ENCODE results near the gene SATL1. TPM values are rescaled to one million over a fixed set of nuclear protein-coding genes. Genes with fewer than 3 reads are reported as not detected.

SATL1 gene
- total RNA-seq, 2 donors from 2014 or later = not detected

DNA sequence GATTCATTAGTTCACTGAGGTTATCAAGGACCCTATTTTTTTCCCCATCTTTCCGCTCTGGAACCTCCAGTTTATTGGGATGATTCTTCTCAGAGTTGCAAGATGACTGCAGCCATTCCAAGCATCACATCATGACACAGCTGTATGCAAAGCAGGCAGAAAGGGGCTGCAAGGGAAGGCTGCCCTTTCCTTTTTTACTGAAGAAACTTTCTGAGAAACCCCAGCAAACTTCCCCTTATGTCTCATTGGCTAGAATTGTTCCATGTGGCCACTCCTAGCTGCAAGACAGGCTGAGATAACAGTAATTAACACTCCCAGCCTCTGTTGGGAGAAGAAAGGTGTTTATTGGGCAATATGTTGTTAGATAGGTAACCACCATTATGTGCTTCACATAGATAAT is 102.6 kb downstream of the SATL1 start:
- H3K9me3 ChIP-seq (ENCODE audit: control insufficient read depth, low read length, poor library complexity, severe bottlenecking) = no peaks in the 10 kb centered on the region
- Mint-ChIP-seq H3K36me3 (ENCODE audit: low read depth) (no peaks in the 10 kb centered on the region), H3K4me1 (no peaks in the 10 kb centered on the region), H3K27me3 (no peaks in the 10 kb centered on the region), H3K4me3 (no peak overlapping the region), H3K27ac (no peak overlapping the region)
- no peak for DNase-seq
- no peak for ATAC-seq

DNA sequence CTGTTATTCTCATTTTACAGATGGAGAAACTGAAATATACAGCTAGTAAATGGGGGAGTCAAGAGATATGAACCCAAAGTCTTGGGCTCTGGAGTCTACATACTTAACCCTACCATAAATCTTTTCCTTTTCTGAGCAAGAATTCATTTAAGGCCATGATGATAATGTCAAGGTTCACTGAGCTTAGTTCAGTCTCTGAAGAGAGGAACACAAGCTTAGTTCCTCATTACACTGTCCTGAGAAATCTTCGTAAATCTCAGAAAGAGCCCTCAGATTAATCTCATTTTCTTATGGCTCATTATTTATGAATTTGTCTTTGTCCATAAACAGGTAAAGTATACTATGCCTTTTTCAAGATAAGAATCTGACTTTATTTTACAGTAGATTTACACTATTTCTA is 104.2 kb downstream of the SATL1 start:
- Mint-ChIP-seq H3K27ac (no peak overlapping the region), H3K4me3 (no peak overlapping the region), H3K36me3 (ENCODE audit: low read depth) (no peaks in the 10 kb centered on the region), H3K4me1 (no peaks in the 10 kb centered on the region), H3K27me3 (no peaks in the 10 kb centered on the region)
- ATAC-seq (no peak), DNase-seq (no peak)
- H3K9me3 ChIP-seq (ENCODE audit: control insufficient read depth, low read length, poor library complexity, severe bottlenecking) = no peaks in the 10 kb centered on the region

DNA sequence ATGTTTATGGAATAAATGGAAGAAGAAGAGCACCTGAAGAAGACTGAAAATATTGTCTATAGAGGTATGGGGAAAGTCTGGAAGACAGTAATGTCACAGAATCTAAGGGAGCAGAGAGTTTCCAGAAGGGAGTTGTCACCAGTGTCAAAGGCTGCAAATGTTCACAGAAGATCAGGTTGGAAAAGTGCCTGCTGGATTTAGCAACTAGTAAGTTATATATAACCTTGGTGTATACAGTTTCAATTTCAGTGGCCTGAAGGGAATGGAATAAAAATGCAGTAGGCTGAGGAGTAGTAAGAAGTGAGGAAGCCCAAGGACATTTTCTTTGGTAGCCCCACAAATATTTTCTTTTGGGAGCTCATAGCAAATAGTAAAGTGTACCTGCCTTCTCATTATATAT is 107.2 kb downstream of the SATL1 start:
- Mint-ChIP-seq H3K4me3 (no peak overlapping the region), H3K27ac (no peak overlapping the region), H3K27me3 (no peaks in the 10 kb centered on the region), H3K36me3 (ENCODE audit: low read depth) (no peaks in the 10 kb centered on the region), H3K4me1 (no peaks in the 10 kb centered on the region)
- H3K9me3 ChIP-seq (ENCODE audit: control insufficient read depth, low read length, poor library complexity, severe bottlenecking) = no peaks in the 10 kb centered on the region
- DNase-seq (no peak), ATAC-seq (no peak)

DNA sequence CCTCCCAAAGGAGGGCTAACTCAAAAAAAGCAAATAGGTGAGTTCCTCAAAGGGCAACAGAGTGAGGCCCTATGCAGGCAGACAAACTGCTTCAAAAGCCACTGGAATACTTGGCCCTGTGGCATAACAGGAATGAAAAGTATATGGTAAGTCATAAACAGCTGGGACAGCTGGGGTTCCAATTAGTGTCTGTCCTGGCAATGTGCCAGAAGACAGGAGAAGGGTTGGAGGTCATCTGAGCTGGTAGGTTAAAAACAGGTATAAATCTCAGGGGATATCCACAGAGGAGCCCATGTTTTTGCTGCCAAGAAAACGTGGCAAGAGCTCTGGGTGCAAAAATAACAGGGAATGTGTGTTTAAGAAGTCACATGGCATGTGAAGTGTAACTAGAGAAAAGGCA is 128.3 kb downstream of the SATL1 start:
- H3K4me1 Mint-ChIP-seq = no peaks in the 10 kb centered on the region
- no peak overlapping the region for H3K4me3 Mint-ChIP-seq
- H3K36me3 Mint-ChIP-seq (ENCODE audit: low read depth) = no peaks in the 10 kb centered on the region
- DNase-seq (no peak), ATAC-seq (no peak)
- H3K9me3 ChIP-seq (ENCODE audit: control insufficient read depth, low read length, poor library complexity, severe bottlenecking) = no peaks in the 10 kb centered on the region
- no peaks in the 10 kb centered on the region for H3K27me3 Mint-ChIP-seq
- H3K27ac Mint-ChIP-seq = no peak overlapping the region

DNA sequence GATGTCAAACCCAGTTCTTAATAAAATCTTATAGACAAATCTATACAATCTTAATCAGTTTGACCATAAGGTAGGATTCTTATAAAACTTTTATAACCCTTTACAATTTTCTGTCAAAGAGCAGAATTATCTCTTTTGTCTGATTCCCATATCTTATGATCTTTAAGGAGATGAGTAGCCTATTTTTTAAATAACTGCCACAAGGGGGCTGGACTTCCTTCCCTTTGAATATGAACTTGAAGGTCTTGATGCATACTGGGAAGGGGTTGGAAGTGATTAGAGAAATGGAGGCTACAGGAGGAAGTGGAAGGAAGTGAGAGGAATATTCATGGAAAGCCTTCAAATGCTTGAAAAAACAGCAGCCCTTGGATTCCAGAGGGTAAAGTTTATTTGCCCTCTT is 128.8 kb downstream of the SATL1 start:
- Mint-ChIP-seq H3K36me3 (ENCODE audit: low read depth) (no peaks in the 10 kb centered on the region), H3K27me3 (no peaks in the 10 kb centered on the region), H3K4me3 (no peak overlapping the region), H3K4me1 (no peaks in the 10 kb centered on the region), H3K27ac (no peak overlapping the region)
- DNase-seq = no peak
- no peaks in the 10 kb centered on the region for H3K9me3 ChIP-seq (ENCODE audit: control insufficient read depth, low read length, poor library complexity, severe bottlenecking)
- no peak for ATAC-seq

DNA sequence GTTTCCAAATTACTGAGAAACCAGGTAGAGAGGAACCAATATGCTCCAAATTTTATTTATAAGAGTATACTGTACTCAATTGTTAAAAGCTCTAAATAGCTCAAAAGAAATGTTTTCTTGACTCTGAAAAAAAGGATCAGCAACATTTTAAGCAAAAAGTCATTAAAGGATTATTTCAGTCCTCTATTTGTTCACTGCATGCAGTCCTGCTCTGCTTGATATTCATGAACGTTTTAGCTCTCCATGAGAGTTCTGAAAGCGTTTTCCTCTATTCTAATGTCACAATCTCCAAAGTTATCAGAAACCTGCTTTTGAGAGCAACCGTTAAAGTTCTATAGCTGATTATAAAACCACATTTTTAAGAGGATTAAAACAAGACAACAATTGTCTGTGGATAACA is 129.4 kb downstream of the SATL1 start:
- Mint-ChIP-seq H3K27me3 (no peaks in the 10 kb centered on the region), H3K36me3 (ENCODE audit: low read depth) (no peaks in the 10 kb centered on the region), H3K4me1 (no peaks in the 10 kb centered on the region), H3K27ac (no peak overlapping the region), H3K4me3 (no peak overlapping the region)
- no peak for DNase-seq
- ATAC-seq = no peak
- H3K9me3 ChIP-seq (ENCODE audit: control insufficient read depth, low read length, poor library complexity, severe bottlenecking) = no peaks in the 10 kb centered on the region

DNA sequence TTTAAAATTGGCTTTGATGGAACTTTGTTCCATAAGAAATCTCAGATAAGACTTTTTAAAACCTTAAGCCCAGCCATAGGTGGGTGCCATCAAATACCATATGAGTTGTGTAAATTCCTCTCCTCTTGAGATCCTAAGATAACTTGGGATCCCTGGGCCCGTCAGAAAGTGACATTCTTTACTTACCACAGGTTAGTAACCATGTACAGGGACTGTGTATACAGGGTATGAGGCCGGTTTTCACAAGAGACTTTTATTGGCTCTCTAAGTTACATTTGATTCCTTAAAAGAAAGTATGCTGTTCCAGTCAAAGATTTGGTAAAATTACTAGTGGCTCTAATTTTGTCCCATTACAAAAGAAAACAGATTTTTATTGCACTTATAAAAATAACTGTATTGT is 129.8 kb downstream of the SATL1 start:
- ATAC-seq (no peak), DNase-seq (no peak)
- Mint-ChIP-seq H3K27me3 (no peaks in the 10 kb centered on the region), H3K27ac (no peak overlapping the region), H3K4me1 (no peaks in the 10 kb centered on the region), H3K36me3 (ENCODE audit: low read depth) (no peaks in the 10 kb centered on the region), H3K4me3 (no peak overlapping the region)
- H3K9me3 ChIP-seq (ENCODE audit: control insufficient read depth, low read length, poor library complexity, severe bottlenecking) = no peaks in the 10 kb centered on the region

DNA sequence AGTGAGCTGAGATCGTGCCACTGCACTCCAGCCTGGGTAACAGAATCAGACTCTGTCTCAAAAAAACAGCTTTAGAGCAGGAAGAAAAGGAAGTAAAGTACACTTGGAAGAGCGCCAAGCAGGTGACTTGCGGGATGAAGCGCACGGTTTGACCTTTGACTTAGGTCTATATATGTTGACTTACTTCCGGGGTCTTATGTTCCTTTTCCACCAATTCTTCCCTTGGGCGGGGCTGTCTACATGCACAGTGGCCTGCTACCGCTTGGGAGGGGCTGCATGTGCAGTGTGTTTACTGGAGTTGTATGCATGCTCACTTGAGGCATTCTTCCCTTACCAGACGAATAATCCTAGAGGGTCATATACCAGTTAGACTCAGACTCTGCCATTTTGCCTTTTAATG is 131.3 kb downstream of the SATL1 start:
- H3K27me3 Mint-ChIP-seq = no peaks in the 10 kb centered on the region
- no peak for DNase-seq
- ATAC-seq = no peak
- H3K4me1 Mint-ChIP-seq = no peaks in the 10 kb centered on the region
- no peak overlapping the region for H3K4me3 Mint-ChIP-seq
- no peaks in the 10 kb centered on the region for H3K9me3 ChIP-seq (ENCODE audit: control insufficient read depth, low read length, poor library complexity, severe bottlenecking)
- H3K36me3 Mint-ChIP-seq (ENCODE audit: low read depth) = no peaks in the 10 kb centered on the region
- H3K27ac Mint-ChIP-seq = no peak overlapping the region

DNA sequence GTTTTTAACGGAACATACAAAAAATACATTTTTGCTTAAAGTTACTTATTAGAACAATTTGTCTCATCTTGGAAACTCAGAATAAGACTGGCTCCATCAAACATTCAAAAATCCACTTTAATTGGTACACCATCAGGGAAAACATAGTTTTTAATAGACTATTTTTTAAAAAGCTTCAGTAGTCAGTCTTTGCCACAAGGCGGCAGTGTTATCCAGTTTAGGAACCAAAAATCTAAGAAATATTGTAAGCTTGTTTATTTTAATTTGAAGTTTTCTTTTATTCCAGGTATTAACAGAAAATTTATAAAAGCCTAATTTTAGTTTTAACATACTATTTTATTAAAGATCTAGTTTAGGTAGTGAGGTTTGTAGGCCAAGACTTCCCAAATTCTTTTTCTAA is 132.2 kb downstream of the SATL1 start:
- Mint-ChIP-seq H3K27ac (no peak overlapping the region), H3K27me3 (no peaks in the 10 kb centered on the region), H3K36me3 (ENCODE audit: low read depth) (no peaks in the 10 kb centered on the region), H3K4me1 (no peaks in the 10 kb centered on the region), H3K4me3 (no peak overlapping the region)
- no peak for ATAC-seq
- DNase-seq = no peak
- no peaks in the 10 kb centered on the region for H3K9me3 ChIP-seq (ENCODE audit: control insufficient read depth, low read length, poor library complexity, severe bottlenecking)

DNA sequence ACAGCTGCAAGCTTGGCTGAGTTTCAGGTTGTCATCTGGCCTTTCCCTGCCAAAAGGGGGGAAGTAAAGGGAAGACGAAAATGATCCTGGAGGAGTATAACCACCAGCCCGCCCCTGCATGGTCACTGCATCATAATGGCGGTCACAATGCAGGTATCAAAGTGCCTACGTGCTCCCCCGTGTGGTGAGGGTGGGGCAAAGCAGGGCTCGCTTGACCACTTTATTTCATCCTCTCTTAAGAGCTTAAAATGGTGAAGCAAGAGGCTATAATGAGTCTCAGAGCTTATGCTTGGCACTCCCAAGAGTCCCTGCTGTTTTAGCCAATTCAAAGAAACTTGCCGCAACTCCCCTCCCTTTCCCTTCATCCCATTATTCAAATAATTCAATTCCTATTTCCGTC is 134.3 kb downstream of the SATL1 start:
- Mint-ChIP-seq H3K4me1 (no peaks in the 10 kb centered on the region), H3K36me3 (ENCODE audit: low read depth) (no peaks in the 10 kb centered on the region), H3K4me3 (no peak overlapping the region), H3K27me3 (no peaks in the 10 kb centered on the region), H3K27ac (no peak overlapping the region)
- H3K9me3 ChIP-seq (ENCODE audit: control insufficient read depth, low read length, poor library complexity, severe bottlenecking) = no peaks in the 10 kb centered on the region
- DNase-seq = no peak
- ATAC-seq = no peak

DNA sequence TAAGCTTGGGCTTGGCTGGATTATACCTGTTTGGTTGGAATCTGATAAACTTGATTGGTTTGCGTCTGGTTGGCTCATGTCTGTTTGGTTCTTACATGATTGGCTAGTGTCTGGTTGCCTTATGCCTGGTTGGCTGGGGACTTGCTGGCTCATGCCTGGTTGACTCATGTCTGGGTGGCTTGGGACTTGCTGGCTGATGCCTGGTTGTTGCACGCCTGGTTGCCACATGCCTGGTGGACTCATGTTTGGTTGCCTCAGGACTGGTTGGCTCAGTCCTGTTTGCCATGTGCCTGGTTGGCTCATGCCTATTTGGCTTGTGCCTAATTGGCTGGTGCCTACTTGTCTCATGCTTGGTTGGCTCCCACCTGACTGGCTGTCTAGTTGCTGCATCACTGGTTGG is 135.4 kb downstream of the SATL1 start:
- Mint-ChIP-seq H3K27me3 (no peaks in the 10 kb centered on the region), H3K27ac (no peak overlapping the region), H3K4me1 (no peaks in the 10 kb centered on the region), H3K4me3 (no peak overlapping the region), H3K36me3 (ENCODE audit: low read depth) (no peaks in the 10 kb centered on the region)
- no peaks in the 10 kb centered on the region for H3K9me3 ChIP-seq (ENCODE audit: control insufficient read depth, low read length, poor library complexity, severe bottlenecking)
- DNase-seq = no peak
- ATAC-seq = no peak

DNA sequence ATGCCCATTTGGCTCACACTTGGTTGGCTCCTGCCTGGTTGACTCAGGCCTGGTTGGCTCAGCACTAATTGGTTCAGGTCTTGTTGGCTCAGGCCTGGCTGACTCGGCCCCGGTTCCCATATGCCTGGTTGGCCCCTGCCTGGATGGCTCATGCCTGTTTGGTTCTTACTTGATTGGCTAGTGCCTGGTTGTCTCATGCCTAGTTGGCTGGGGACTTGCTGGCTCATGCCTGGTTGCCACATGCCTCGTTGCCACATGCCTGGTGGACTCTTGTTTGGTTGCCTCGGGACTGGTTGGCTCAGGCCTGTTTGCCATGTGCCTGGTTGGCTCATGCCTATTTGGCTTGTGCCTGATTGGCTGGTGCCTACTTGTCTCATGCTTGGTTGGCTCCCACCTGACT is 136.2 kb downstream of the SATL1 start:
- Mint-ChIP-seq H3K36me3 (ENCODE audit: low read depth) (no peaks in the 10 kb centered on the region), H3K4me1 (no peaks in the 10 kb centered on the region), H3K27ac (no peak overlapping the region), H3K4me3 (no peak overlapping the region), H3K27me3 (no peaks in the 10 kb centered on the region)
- ATAC-seq (no peak), DNase-seq (no peak)
- no peaks in the 10 kb centered on the region for H3K9me3 ChIP-seq (ENCODE audit: control insufficient read depth, low read length, poor library complexity, severe bottlenecking)

DNA sequence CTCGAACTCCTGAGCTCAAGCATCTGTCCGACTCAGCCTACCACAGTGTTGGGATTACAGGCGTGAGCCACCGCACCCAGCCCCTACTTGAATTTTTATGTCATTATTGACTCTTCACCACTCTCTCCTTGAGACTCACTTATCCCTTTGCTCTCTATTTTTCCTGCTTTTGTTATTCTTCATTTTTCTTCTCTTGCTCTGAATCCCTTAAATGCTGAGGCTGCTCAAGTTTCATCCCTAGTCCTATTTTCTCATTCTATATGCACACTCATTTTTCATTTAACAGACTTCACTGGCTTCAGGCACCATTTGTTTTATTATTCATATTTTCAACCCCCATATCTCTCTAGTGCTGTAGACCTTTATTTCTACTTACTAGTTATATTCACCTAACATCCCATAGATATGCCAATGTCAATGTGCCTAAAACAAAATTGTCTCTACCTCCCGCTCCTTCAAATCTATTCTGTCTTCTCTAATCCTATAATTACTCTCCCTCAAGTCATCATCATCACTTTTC is 154.2 kb downstream of the SATL1 start:
- Mint-ChIP-seq H3K27ac (no peak overlapping the region), H3K4me1 (no peaks in the 10 kb centered on the region), H3K27me3 (no peaks in the 10 kb centered on the region), H3K36me3 (ENCODE audit: low read depth) (peaks cover 22% of the 10 kb centered on the region), H3K4me3 (no peak overlapping the region)
- DNase-seq = no peak
- H3K9me3 ChIP-seq (ENCODE audit: control insufficient read depth, low read length, poor library complexity, severe bottlenecking) = no peaks in the 10 kb centered on the region
- no peak for ATAC-seq

DNA sequence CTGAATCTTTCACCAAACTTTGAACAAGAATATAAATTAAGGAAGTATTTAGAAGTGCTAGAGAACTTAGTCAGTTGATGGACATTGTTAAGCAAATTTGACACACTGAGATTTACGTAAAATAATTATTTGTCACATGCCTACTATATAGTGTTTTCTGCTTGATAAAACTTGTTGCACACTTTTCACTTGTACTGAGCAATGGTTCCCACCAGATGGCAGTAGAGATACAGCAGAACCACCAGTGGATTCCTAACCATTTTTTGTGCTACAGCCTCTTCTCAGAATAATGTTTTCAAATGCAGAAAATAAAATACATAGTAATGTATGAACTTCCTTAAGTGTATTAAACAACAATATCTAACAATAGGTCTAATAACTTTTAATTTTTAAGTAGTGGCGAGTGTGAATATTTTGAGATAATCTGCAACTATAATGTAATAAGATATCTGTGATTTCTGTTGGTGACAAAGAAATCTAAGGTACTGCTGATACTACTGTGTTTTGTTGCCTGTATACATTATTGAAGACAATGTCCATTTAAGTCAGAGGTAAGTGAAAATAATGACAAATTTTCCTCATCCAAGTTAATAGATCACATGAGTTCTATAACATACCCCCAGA is 158.7 kb downstream of the SATL1 start:
- peak; percentile 40 for ATAC-seq
- no peak overlapping the region for H3K27ac Mint-ChIP-seq

More for the DNA sequence above, 158.7 kb downstream of the SATL1 start:
- no peaks in the 10 kb centered on the region for H3K27me3 Mint-ChIP-seq
- DNase-seq = no peak
- no peaks in the 10 kb centered on the region for H3K4me1 Mint-ChIP-seq
- peaks cover 18% of the 10 kb centered on the region for H3K36me3 Mint-ChIP-seq (ENCODE audit: low read depth)
- no peak overlapping the region for H3K4me3 Mint-ChIP-seq
- no peaks in the 10 kb centered on the region for H3K9me3 ChIP-seq (ENCODE audit: control insufficient read depth, low read length, poor library complexity, severe bottlenecking)

All from T-helper 17 cell (primary cell).